GM12872 (cell line): ENCODE data around the gene BMP2.

ENCODE experiments used
- CTCF ChIP-seq: IDR thresholded peaks from 3 replicates; pipeline ENCODE4 v1.5.1; 2011; ENCODE audit warnings: low read depth, mild to moderate bottlenecking, low read length, moderate library complexity; ENCODE audit not compliant: insufficient read depth

BMP2 gene

DNA sequence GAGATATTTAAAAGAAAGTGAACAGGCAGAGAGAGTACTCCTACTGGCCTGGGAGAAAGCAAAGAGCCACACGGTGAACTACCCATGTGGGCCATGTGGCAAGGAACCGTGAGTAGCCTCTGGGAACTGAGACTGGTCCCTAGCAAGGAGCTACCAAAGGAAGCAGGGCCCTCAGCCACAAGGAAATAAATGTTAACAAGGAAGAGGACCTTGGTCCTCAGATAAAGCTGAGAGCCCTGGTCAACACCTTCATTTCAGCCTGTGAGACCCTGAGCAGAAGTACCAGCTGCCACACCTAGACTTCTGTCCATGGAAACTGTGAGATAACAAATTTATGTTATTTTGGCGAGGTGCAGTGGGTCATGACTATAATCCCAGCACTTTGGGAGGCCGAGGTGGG, 25.3 kb downstream of the BMP2 start:
- TF ChIP-seq CTCF, result no peak

GRCh38 chr20:6802227-6802626, 34.7 kb downstream of the BMP2 start:
- TF ChIP-seq CTCF, result no peak

DNA sequence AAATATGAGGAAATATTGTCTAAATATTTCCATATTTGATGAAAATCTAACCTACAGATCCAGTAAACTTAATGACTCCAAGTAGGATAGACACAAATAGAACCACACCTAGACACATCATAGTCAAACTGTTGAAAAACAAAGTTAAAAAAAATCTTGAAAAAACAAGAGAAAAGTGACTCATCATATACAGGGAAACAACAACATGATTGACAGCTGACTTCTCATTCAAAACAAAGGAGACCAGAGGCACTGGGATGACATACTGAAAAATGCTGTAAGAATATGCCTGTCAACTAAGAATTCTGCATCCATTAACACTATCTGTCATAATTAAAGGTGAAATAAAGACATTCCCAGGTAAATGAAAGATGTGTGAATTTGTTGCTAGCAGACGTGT, 38.8 kb downstream of the BMP2 start:
- TF ChIP-seq CTCF, result no peak

DNA sequence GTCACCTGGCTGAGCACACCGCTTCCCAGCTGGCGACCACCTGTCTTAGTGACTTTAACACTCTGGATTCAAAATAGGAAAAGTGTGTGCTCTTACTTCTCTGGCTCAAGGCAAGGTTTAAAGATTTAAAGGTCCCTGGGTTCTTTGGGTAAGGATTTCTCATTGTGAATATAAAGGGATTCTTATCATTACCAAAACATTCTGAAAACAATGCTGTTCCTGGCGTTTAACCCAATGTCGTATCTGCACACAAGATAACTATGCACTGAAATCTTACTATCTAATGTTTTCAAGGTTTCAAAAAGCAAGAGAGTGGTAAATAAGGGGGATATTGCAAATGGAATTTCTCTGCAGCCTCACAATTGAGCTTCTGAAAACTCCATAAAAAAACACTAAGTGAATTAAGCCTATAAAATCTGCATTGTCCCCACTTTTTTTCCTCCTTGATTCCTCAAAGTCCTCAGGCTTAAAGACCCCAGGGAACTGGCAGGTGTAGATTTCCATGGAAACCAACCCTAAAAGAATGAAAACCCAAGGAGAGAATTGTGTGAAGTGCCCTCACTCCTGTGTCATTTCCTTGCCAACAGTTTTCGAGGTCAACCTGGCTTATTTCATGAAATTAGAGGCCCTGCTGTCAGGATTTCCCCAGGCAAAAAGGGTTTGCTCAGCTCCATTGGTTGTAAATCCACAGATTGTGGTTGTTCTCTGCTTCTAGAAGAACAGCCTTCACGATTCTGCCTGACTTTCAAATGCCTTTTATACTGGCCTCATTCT, 44.0 kb downstream of the BMP2 start:
- no peak for TF ChIP-seq CTCF

GRCh38 chr20:6812530-6812929, 45.0 kb downstream of the BMP2 start:
- TF ChIP-seq CTCF, result no peak

- no peak for TF ChIP-seq CTCF
Measured at GRCh38 chr20:6814945-6815344, 47.5 kb downstream of the BMP2 start.

DNA sequence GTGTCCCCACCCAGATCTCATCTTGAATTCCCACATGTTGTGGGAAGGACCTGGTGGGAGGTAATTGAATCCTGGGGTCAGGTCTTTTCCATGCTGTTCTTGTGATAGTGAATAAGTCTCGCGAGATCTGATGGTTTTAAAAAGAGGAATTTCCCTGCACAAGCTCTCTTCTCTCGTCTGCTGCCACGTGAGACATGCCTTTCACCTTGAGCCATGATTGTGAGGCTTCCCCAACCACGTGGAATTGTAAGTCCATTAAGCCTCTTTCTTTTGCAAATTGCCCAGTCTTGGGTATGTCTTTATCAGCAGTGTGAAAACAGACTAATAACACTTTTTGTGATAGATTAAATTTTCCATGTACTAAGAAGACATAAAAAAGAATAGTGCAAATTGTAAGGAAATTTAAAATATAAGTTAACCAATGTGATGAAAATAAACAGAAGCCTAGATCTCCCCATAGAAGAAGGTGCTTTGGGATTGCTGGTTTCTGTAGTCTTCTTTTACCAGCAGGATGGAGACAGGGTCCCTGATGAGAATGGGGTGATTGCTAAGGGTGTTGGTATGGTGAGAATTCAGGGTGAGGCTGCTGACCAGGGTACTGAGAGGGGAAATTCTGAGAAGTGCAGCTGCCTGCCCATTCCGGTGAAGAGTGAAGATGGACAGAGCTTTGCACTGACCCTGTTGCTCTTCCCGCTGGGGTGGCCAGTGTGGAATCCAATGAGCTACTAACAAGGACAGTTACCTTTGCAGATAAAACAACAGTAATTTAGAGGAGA, 50.7 kb downstream of the BMP2 start:
- TF ChIP-seq CTCF, result no peak
